HepG2 (cell line): ENCODE measurements around the gene IGF2. TPM values are rescaled to one million over a fixed set of nuclear protein-coding genes. Genes with fewer than 3 reads are reported as not detected.

Experiments
- ARNT2 ChIP-seq: sonication (generic); formaldehyde crosslinking; IDR thresholded peaks from 2 replicates; pipeline ENCODE4 v1.8.0; 2022; ENCODE audit warnings: mild to moderate bottlenecking, low read depth, missing genetic modification reagents, moderate library complexity
- ERF ChIP-seq: IDR thresholded peaks from 2 replicates; pipeline ENCODE4 v1.6.1; 2018; ENCODE audit warnings: missing biosample characterization, missing genetic modification reagents
- GATAD1 ChIP-seq: IDR thresholded peaks from 2 replicates; pipeline ENCODE4 v1.6.1; 2016; ENCODE audit warnings: missing genetic modification reagents, missing compliant biosample characterization
- KAT2B ChIP-seq: fragments of 150-350 bp; IDR thresholded peaks from 2 replicates; pipeline ENCODE4 v1.6.1; 2014; ENCODE audit warnings: low read depth, low read length, borderline replicate concordance
- SMARCE1 ChIP-seq: fragments of 450-650 bp; IDR thresholded peaks from 2 replicates; pipeline ENCODE4 v1.6.1; 2017; ENCODE audit warnings: borderline replicate concordance
- TEAD2 ChIP-seq: sonication (generic); formaldehyde crosslinking; IDR thresholded peaks from 2 replicates; pipeline ENCODE4 v1.9.0; 2021; ENCODE audit warnings: missing genetic modification reagents
- ZNF564 ChIP-seq: sonication (generic); formaldehyde crosslinking; IDR thresholded peaks from 2 replicates; pipeline ENCODE4 v1.8.1; 2023; ENCODE audit warnings: mild to moderate bottlenecking, missing genetic modification reagents
- ZNF816 ChIP-seq: sonication (generic); formaldehyde crosslinking; IDR thresholded peaks from 2 replicates; pipeline ENCODE4 v1.8.0; 2022; ENCODE audit warnings: missing genetic modification reagents, mild to moderate bottlenecking, borderline replicate concordance
- polyA plus RNA-seq, 8 experiments: library from polyadenylated mRNA; depleted of rRNA in 3 of 8; stranded (reverse) in 7 of 8; unstranded in 1 of 8; fragments of >200 nt; fragmentation: Illumina TruSeq in 4 of 8; extraction: Trizol in 4 of 8; gene quantifications; 2 replicates each; pipeline versions ENCODE4 v1.2.1 to v1.2.3, GENCODE V29; 2011 to 2016; ENCODE audit warnings: low read depth in 4 of 8, missing spikeins in 1 of 8, mixed read lengths in 1 of 8; ENCODE audit not compliant: insufficient read depth in 1 of 8
- total RNA-seq, 5 experiments: library from RNA; depleted of rRNA; stranded (reverse); fragments of >200 nt; fragmentation: Illumina TruSeq; extraction: Trizol; gene quantifications; 2 replicates each; pipeline ENCODE4 v1.2.3, GENCODE V29; 2016; ENCODE audit warnings: low read depth in 1 of 5
- TF ChIP-seq, protein P1 (sequence below): sonication (generic); formaldehyde crosslinking; conservative IDR thresholded peaks from 2 replicates; pipeline ENCODE4 v1.8.0; 2022; ENCODE audit warnings: missing genetic modification reagents
- TF ChIP-seq, protein P2 (sequence below): sonication (generic); formaldehyde crosslinking; IDR thresholded peaks from 2 replicates; pipeline ENCODE4 v1.5.1; 2020; ENCODE audit warnings: mild to moderate bottlenecking, missing genetic modification reagents
- TF ChIP-seq, protein P3 (sequence below): sonication (generic); formaldehyde crosslinking; IDR thresholded peaks from 2 replicates; pipeline ENCODE4 v1.4.0; 2020; ENCODE audit warnings: mild to moderate bottlenecking, missing genetic modification reagents, borderline replicate concordance
- TF ChIP-seq, protein P4 (sequence below): fragments of 450-650 bp; IDR thresholded peaks from 2 replicates; pipeline ENCODE4 v1.6.1; 2016
- TF ChIP-seq, protein P5 (sequence below): sonication (generic); formaldehyde crosslinking; IDR thresholded peaks from 2 replicates; pipeline ENCODE4 v1.5.1; 2020; ENCODE audit warnings: missing genetic modification reagents, mild to moderate bottlenecking, borderline replicate concordance
- TF ChIP-seq, protein P6 (sequence below): sonication (generic); formaldehyde crosslinking; IDR thresholded peaks from 2 replicates; pipeline ENCODE4 v1.9.0; 2021; ENCODE audit warnings: missing genetic modification reagents, mild to moderate bottlenecking, borderline replicate concordance
- TF ChIP-seq, protein P7 (sequence below): sonication (generic); formaldehyde crosslinking; conservative IDR thresholded peaks from 2 replicates; pipeline ENCODE4 v1.8.0; 2022; ENCODE audit warnings: low read depth, missing genetic modification reagents

Gene IGF2
- total and polyA plus RNA-seq, 2 of the 13 experiments (the other 11 are each of a cell fraction or from before 2014, with no cell fraction given), result 79.1 to 254 TPM

DNA sequence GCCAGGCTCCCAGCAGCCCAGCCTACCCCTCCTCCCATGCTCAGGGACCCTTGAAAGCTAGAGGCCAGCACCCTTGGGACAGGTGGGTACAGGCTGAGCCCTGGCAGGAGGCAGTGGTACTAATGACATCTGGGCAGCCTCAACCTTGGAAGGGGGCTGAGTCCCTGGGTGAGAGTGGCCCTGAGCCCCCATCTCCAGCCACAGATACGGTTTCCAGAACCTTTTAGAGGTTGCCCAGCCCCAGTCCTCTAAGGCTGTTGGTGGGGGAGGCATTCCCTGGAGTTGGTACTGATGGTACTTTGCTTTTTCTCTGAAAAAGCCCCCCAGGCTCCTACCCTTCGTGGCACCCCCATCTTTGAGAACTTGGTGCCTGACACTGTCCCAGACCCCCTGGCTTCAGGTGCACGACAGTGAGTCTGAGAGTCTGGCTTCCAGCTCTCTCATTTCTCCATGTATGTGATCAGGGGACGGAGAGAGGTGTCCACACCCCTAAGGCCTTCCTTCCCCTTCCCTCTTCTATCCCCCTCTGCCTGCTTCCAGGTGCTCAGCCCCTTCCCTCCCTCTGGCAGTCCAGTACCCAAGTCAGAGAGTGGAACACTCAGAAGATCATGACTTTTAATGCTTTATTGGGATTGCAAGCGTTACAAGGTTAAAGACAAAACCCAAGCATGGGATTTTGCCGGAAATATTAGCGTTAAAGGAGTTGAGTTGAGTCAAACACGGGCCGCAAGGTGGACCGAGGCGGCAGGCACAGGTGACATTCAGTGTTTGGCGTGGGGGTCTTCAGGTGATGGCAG is 10.5 kb downstream of the IGF2 start (continued):
- 0 out of 2 replicates have a peak, but pooled peaks have one; percentile 18 for TF ChIP-seq ZNF564 (CRISPR knock-in tag)
- no peak for TF ChIP-seq ERF (CRISPR knock-in tag)
- TF ChIP-seq, protein P1, sequence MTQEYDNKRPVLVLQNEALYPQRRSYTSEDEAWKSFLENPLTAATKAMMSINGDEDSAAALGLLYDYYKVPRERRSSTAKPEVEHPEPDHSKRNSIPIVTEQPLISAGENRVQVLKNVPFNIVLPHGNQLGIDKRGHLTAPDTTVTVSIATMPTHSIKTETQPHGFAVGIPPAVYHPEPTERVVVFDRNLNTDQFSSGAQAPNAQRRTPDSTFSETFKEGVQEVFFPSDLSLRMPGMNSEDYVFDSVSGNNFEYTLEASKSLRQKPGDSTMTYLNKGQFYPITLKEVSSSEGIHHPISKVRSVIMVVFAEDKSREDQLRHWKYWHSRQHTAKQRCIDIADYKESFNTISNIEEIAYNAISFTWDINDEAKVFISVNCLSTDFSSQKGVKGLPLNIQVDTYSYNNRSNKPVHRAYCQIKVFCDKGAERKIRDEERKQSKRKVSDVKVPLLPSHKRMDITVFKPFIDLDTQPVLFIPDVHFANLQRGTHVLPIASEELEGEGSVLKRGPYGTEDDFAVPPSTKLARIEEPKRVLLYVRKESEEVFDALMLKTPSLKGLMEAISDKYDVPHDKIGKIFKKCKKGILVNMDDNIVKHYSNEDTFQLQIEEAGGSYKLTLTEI (CRISPR knock-in tag), result no peak
- no peak for TF ChIP-seq ZNF816 (CRISPR knock-in tag)
- TF ChIP-seq KAT2B, result no peak
- no peak for TF ChIP-seq TEAD2 (CRISPR knock-in tag)
- TF ChIP-seq, protein P2, sequence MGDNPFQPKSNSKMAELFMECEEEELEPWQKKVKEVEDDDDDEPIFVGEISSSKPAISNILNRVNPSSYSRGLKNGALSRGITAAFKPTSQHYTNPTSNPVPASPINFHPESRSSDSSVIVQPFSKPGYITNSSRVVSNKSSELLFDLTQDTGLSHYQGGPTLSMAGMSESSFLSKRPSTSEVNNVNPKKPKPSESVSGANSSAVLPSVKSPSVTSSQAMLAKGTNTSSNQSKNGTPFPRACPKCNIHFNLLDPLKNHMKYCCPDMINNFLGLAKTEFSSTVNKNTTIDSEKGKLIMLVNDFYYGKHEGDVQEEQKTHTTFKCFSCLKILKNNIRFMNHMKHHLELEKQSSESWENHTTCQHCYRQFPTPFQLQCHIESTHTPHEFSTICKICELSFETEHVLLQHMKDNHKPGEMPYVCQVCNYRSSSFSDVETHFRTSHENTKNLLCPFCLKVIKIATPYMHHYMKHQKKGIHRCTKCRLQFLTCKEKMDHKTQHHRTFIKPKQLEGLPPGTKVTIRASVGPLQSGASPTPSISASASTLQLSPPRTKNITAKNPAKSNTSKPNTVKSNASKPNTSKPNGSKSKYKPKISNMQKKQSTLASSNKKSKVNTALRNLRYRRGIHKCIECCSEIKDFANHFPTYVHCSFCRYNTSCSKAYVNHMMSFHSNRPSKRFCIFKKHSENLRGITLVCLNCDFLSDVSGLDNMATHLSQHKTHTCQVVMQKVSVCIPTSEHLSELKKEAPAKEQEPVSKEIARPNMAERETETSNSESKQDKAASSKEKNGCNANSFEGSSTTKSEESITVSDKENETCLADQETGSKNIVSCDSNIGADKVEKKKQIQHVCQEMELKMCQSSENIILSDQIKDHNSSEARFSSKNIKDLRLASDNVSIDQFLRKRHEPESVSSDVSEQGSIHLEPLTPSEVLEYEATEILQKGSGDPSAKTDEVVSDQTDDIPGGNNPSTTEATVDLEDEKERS (CRISPR knock-in tag), result peak; percentile 44; the same call in 1 of the 2 replicates
- TF ChIP-seq ARNT2, result peak; percentile 19; the same call in 1 of the 2 replicates
- TF ChIP-seq, protein P3, sequence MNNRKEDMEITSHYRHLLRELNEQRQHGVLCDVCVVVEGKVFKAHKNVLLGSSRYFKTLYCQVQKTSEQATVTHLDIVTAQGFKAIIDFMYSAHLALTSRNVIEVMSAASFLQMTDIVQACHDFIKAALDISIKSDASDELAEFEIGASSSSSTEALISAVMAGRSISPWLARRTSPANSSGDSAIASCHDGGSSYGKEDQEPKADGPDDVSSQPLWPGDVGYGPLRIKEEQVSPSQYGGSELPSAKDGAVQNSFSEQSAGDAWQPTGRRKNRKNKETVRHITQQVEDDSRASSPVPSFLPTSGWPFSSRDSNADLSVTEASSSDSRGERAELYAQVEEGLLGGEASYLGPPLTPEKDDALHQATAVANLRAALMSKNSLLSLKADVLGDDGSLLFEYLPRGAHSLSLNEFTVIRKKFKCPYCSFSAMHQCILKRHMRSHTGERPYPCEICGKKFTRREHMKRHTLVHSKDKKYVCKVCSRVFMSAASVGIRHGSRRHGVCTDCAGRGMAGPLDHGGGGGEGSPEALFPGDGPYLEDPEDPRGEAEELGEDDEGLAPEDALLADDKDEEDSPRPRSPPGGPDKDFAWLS, result no peak
- peak; percentile 11; the same call in 1 of the 2 replicates for TF ChIP-seq GATAD1 (CRISPR knock-in tag)
- TF ChIP-seq SMARCE1, result no peak
- TF ChIP-seq, protein P4, sequence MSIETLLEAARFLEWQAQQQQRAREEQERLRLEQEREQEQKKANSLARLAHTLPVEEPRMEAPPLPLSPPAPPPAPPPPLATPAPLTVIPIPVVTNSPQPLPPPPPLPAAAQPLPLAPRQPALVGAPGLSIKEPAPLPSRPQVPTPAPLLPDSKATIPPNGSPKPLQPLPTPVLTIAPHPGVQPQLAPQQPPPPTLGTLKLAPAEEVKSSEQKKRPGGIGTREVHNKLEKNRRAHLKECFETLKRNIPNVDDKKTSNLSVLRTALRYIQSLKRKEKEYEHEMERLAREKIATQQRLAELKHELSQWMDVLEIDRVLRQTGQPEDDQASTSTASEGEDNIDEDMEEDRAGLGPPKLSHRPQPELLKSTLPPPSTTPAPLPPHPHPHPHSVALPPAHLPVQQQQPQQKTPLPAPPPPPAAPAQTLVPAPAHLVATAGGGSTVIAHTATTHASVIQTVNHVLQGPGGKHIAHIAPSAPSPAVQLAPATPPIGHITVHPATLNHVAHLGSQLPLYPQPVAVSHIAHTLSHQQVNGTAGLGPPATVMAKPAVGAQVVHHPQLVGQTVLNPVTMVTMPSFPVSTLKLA, result no peak
- TF ChIP-seq, protein P5, sequence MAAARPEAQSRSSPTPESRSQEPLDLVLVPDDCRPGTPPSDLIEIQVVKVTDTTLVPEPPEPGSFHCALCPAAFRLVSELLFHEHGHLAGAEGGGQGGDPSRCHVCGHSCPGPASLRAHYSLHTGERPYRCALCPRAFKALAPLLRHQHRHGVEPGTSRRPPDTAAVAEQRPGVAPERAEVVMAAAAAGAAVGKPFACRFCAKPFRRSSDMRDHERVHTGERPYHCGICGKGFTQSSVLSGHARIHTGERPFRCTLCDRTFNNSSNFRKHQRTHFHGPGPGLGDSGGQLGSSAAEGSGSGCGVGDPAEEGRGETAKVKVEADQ, result no peak; the same call in 1 of the 2 replicates
- TF ChIP-seq, protein P6, sequence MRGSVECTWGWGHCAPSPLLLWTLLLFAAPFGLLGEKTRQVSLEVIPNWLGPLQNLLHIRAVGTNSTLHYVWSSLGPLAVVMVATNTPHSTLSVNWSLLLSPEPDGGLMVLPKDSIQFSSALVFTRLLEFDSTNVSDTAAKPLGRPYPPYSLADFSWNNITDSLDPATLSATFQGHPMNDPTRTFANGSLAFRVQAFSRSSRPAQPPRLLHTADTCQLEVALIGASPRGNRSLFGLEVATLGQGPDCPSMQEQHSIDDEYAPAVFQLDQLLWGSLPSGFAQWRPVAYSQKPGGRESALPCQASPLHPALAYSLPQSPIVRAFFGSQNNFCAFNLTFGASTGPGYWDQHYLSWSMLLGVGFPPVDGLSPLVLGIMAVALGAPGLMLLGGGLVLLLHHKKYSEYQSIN (CRISPR knock-in tag), result 0 out of 2 replicates have a peak, but pooled peaks have one; percentile 9
- TF ChIP-seq, protein P7, sequence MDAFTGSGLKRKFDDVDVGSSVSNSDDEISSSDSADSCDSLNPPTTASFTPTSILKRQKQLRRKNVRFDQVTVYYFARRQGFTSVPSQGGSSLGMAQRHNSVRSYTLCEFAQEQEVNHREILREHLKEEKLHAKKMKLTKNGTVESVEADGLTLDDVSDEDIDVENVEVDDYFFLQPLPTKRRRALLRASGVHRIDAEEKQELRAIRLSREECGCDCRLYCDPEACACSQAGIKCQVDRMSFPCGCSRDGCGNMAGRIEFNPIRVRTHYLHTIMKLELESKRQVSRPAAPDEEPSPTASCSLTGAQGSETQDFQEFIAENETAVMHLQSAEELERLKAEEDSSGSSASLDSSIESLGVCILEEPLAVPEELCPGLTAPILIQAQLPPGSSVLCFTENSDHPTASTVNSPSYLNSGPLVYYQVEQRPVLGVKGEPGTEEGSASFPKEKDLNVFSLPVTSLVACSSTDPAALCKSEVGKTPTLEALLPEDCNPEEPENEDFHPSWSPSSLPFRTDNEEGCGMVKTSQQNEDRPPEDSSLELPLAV (CRISPR knock-in tag), result no peak; the same call in 1 of the 2 replicates
